HG03060 (cell line): ENCODE measurements around the gene TREH.

Experiments
- ATAC-seq: cut with Tn5 transposase; IDR thresholded peaks from one replicate; pipeline ENCODE4 v1.9.1; 2021; ENCODE audit warnings: low read depth, moderate number of reproducible peaks; ENCODE audit not compliant: unreplicated experiment

TREH gene

DNA sequence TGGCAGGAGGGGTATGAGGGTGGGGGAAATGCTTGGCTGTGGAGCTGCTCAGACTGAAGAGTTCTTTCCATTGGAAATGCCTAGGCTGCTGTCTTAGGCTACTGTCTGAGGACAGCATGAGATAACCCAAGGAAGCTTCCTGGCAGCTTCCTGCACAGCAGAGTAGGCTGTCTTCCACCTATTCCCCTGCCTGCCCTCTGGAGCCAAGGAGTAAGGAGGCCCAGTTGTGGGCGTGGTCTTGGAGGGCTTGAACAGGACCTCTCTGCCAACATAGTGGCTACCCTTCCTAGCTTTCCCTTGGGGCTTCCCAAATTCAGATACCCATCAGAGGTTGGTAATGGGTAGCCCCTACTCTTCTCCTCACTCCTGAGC, 46.1 kb downstream of the TREH start:
- no peak for ATAC-seq

DNA sequence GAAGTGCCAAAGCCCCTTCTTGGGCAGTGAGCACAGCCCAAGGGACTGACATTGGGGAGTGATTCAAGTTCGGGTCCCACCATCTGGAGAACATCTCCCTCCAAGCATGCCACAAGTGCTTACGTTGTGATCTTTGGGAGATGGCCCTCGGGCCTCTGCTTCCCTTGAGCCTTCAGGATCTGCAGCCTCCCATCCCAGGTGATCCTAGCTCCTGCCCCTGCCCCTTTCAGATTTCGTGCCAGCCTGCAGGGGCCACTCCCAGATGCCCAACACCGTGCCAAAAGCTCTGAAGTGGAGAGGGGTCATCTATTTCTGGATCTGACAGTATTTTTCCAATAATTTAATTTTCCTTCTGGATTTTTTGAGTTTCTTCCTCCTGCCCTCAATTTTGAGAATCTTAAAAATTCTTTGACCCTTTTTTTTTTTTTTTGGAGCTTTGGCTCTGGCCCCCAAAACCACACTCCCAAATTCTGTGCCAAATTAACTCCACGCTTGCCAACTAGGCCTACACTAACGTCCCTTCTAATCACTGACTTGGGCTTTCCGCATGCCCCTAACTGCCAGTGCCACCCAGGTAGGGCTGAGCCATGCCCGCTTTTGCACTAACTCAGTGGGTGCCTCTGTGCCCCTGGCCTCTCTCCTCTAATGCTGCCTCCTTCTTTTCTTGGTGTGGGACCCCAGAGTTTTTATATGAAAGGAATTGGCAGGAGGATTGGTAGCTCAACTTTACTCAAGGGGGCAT, 46.7 kb downstream of the TREH start:
- ATAC-seq = no peak

DNA sequence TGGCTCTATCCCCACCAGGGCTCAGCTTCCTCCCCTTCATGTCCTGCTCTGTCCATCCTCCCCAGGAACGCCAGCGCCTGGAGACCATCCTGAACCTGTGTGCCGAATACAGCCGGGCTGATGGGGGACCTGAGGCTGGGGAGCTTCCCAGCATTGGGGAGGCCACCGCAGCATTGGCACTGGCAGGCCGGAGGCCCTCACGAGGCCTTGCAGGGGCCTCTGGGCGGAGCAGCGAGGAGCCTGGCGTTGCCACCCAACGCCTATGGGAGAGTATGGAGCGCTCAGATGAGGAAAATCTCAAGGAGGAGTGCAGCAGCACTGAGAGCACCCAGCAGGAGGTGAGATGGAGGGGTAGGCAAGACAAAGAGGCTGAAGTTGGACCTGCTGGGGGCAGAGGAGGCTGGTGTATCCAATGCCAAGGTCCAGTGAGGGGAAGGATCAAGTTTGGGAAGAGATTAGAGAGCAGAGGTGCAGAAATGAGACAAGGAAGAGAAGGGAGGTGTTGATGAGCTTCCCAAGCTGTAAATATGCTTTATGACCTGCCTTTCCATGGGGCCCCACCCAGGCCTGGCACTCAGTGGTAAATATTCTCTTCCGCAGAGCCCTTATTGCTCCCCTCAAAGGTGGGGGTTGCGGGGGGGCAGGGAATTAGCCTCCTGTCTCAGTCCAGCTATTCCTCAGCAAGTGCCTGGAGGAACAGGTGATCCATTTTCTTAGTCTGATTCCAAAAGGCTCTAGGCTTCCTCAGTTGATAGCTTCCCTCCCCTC, 48.1 kb downstream of the TREH start:
- no peak for ATAC-seq

DNA sequence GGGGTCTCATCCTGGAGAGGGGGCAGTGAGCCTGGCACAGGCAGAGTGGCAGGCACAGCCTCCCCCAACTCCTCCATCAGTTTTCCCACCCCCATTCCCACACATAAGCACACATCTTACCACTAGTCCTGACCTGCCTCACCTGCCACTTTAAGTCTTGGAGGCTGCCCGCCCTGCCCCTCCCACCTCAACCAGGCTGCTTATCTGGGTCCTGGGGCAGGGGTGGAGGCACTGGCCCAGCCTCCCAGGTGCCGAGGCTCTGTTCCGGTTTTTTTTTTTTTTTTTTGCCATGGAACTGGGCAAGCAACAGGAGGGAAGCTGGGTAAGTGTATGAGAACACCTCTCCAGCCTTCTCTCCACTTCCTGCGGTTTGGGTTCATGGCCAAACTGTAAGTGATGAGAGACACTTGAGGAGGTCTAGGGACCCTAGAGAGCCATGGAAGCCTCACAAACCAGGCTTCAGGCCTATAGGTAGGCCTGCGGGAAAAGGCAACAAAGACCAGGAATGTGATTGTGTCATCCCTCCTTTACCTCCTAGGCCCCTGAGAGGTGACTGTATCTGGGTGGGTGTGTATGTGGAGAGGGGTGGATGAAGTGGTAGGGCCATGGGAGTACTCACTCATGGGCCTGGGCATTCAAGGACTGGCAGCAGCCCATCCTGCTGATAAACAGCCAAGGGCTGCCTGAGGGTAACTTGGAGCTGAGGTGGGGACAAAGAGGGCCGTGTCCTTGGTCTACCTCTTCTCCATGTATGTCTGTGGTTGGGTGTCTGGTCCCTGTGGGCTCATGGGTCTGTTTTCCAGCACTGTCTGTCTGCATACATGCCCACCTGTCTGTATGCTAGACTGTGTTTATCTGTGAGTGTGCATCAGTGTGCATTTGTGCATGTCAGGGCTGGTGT, 49.4 kb downstream of the TREH start:
- ATAC-seq = no peak

DNA sequence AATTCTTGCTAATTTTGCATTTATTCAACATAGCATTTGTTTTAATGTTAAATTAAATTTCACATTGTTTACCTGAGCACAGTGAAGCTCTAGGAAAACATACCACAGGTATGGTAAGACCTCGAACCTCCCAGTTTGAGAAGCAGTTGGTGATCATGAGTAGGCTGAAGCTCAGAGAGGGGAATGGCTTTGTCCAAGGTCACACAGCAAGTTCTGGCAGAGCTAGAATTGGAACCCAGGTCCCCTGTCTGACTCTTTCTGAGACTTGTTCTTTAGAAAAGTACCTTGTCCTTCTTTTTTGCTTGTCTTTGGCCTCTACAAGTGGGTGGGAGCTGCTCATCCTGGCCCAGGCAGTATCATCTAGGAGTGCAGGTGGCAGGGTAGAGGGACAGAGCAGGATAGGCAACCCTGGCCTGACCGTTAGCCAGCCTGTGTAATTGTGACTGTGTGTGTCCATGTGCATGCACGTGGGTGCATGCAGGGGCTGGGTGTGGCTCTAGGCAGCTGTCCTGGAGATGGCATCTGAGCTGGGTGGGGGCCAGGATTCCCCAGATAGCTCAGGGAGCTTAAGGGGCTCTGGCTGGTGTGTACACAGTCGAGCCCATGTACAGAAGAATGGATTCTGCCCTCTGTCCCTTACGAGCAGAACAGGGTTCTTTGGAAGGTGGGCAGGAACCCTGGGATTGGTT, 50.4 kb downstream of the TREH start:
- no peak for ATAC-seq

DNA sequence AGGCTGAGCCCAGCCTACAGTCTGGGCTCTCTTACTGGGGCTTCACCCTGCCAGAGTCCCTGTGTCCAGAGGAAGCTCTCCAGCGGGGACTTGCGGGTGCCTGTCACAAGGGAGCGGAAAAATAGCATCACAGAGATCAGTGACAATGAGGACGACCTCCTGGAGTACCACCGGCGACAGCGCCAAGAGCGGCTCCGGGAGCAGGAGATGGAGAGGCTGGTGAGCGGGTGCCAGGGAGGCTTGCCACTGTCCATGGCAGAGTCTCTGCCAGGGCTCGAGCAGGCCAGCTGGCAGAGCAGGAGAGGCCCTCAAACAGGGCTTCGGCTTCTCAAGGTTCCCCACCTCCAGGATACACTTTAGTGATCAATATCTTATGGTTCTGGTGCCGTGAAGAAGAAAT, 51.0 kb downstream of the TREH start:
- ATAC-seq = no peak

DNA sequence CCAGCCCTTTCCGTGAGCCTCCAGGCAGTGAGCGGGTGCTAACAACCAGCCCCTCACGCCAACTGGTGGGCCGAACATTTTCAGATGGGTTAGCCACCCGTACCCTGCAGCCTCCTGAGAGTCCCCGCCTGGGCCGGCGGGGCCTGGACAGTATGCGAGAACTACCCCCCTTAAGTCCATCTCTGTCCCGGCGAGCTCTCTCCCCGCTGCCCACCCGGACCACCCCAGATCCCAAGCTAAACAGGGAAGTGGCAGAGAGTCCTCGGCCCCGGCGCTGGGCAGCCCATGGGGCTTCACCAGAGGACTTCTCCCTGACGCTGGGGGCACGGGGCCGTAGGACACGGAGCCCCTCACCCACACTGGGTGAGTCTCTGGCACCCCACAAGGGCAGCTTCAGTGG, 51.4 kb downstream of the TREH start:
- no peak for ATAC-seq

DNA sequence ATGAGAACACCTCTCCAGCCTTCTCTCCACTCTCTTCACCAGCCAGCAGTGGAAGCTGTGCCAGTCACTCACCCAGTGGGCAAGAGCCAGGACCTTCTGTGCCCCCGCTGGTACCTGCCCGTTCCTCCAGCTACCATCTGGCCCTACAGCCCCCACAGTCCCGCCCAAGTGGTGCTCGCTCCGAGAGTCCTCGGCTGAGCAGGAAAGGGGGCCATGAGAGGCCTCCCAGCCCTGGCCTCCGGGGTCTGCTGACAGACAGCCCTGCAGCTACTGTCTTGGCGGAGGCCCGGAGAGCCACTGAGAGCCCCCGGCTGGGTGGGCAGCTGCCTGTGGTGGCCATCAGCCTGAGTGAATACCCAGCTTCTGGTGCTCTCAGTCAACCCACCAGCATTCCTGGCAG, 51.9 kb downstream of the TREH start:
- no peak for ATAC-seq

DNA sequence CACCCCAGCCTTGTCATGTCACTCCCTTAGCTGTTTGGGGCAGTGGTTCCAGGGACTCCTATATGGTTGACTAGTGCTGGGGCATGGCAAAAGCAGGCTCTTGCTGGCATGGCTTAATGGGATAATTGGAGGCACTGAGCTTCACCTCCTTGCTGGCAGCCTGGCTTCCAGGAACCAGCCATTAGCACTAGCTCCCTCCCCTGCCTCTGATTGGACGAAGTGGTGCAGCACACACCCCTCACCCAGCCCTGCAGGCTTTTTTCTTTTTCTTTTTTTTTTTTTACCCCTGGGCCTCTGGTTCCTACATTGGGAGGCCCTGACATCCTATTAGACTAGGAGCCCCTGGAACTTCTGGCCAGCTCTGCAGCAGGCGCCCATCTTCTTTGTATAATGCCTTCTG, 53.5 kb downstream of the TREH start:
- ATAC-seq = no peak

DNA sequence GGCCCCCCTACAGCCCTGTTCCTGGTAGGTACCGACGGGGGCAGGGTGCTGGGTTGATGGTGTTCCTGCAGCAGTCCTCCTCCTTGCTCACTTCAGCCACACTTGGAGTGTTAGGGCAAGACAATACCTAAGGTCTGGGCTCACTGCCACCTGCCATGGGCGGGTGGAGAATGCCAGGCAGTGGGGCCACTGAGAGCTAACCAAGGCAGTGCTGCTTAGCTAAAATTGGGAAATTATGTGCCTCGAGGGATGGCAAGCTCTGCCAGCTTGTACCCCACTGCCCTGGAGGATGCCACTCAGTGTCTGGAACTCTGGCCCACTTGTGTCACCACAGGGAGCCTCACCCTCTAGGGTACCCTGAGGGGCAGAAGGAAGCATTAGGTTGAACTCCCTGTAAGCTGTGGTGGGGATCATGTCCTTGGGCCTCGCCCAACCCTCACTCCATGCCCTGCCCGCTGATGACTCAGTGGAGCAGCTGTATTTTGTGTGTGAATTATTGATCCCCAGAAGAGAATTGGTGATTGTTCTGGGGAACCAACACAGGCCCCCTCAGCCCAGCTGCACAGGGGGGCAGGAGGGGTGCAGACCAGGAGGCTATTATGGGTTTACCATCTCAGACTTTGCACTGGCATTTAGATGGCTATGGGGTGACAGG, 54.3 kb downstream of the TREH start:
- no peak for ATAC-seq

DNA sequence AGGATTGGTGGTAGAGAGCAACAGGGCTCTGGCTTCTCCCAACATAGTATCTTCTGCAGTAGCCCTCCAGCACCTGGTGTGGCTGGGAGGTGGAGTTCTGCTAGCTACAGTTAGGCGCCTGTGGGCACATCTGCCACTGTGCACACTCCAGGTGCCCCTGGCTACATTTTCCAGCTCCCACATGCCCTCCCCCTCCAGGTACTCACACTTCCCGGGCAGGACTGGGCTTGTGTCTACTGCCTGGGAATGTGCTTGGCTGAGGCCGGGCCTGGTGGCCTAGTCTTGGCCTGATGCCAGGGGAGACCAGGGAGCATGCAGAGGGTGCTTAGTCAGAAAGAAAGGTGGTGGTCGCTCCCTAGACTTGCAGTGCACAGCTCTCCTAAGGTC, 56.2 kb downstream of the TREH start:
- no peak for ATAC-seq

DNA sequence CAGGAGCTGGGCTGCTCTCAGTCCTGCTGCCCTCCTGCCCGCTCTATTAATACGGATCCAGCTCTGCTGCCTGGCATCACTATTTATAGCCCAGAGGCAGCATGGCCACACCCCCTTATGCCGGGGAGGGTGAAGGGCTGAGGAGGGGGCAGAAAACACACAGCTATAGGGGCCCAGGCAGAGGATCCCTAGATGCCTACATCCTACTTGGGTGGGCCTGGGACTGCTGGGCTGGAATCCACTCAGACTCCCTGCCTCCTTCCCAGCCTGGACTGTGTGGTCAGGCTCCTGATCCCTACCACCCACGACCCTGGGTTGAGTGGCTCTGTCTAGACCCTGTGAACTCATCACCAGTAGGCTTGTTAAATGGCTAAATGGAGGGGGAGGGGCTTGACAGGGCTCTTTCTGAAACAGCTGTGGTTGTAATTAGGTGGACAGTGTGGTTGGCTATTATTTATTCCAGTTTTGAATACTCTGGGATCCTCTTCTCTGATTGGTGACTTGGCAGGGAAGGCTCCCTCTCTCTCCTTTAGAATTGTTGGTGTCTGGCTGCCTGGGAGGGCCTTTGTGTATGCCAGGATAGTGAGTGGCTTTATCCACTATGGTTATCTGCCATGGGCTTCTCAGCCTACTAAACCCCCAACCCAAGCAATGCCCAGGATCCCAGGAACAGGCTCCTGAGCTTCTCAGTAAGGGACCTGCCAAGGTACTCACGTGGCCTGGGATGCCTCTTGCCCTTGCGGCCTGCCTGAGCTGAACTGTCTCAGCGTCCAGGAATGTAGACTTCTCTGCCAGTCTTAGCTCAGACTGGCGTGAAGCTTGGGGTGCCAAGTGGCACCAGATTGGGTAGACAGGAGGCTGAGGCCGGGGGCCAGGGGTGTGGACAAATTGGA, 56.8 kb downstream of the TREH start:
- no peak for ATAC-seq

DNA sequence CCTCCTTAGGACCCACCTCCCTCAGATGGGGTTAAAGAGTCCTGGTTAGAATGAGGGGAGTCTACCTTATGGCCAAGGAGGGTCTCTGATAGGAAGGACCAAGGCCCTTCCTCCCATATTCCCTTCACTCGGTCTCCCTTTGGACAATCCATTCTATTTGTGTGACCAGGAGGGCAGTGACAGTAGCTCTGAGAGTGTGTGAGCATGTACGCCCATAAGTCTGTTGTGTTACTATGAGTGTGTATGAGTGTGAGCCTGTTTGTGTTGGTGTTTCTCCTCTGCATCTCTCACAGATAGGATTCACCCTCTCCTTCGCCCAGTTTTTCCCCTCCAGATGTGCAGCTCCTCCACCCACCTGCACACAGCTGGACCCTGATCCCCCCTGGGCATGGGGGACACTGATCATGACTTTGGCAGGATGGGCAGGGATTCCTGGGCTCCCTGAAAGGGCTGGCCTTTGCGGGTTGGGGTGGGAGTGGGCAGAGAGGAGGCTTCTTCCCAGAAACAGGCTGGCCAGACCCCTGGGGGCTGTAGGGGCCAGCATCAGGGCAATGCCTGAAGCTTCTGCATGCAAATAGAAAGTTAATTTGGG, 57.6 kb downstream of the TREH start:
- ATAC-seq = no peak

DNA sequence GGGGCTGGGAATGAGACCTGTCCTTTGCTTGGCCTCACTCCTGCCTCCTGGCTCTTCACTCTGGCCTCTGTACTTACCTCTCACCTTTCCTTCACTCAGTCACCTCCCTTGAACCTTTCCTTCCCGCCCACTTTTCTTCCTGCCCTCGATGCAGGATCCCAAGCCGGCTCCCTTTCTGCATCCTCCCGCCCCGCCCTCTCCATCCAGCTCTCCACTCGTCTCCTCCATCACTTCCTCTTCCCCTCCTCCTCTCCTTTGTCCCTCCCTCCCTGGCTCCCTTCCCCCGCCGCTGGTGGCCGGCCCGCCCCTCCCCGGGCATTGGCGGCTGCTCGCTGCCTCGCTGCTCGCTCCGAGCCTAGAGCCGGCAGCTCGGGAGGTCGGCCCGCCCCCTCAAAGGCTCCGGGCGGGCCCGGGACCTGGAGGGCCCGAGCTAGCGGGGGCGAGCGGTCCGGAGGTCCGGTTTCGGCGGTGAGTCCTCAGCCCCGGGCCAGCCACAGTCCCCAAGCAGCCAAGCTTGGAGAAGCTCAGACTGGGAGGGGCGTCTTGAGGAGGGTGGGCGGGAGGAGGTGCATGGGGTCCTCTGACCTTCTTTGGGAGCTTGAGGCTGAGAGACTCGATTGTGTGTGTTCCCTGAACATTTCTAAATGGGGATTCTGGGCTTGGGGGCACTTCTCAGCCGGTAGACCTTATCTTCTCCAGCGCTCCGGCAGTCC, 58.2 kb downstream of the TREH start:
- ATAC-seq = no peak

DNA sequence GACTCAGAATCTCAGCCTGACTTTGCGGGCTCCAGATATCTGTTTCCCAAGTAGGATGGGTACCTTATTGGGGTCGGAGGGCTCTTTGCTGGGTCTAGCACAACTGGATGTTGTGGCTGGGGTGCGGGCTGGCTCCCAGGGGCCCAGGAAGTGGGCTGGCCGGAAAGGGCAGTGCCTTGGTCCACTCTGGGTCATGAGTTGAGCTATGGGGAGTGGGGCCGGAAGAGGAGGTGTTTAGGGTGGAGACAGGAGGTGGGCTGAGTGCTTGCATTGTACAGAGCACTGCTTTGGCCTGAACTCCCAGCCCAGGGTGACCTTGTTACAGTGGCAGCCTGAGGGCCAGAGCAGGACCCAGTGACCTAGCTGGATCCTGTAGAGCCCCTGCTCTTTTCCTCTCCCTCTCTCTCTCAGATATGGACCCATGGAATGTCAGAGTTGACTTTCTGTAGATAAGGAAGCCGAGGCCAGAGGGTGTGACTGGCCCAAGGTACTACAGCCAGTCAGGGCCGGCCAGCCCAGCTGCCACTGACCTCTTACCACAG, 58.9 kb downstream of the TREH start:
- ATAC-seq = no peak

DNA sequence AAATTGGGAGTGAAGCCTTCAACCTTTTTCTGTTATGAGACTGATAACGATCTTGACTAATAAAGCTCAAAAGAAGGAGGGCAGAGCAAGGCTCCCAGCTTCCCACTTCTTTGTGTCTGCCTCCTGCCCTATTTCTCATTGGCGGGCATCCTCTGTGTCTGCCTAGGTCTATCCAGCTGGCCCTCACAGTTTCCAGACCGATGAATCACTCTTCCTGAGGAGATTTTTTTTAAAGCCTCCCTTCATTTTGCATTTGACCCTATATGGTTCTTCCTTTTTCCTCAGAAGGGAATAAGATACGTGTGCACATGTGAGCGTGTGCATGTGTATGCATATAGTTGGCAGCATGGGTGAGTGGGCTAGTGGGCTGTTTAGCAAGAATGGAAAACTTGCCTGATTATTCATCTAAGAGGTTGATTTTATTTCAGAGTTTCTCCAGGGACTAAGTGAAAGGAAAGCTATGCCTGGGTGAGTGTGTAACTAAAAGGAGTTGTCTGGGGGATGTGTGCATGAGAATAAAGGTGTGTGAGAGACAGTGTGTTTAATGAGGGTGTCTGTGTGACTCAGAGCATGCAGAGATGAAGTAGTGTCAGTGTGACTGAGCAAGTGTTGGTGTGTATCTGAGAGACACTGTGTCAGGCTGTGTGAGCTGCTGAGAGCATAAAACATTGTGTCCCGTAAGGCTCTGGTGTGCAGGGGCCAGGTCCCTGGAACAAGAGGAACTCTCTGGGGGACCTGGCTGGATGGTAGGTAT, 59.8 kb downstream of the TREH start:
- ATAC-seq = no peak

DNA sequence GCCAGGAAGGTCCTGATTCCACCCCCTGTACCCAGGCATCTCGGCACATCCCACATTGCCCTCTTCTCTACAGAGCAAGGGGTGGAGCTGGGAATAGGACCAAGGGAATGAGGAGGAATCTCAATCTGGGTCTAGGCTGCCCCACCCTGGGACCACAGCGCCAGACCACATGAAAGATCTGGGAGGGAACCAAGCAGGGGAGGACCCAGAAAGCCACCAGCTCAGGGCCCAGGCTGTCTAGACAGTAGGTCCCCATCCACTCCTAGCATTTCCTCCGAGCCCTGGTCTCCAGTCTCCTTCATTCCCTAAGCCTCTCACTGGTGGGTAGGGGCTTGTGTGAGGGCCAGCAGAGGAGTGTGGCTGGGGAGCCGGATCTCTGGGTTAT, 60.5 kb downstream of the TREH start:
- no peak for ATAC-seq
